GM19193 (cell line): ENCODE results near the gene DOCK3.

Experiments used
- POLR2A ChIP-seq: IDR thresholded peaks from 4 replicates; pipeline ENCODE4 v1.6.1; 2011; ENCODE audit not compliant: insufficient read depth, insufficient read length; ENCODE audit errors: extremely low read depth

Gene DOCK3

GRCh38 chr3:51221959-51222358 lies 547.2 kb downstream of the DOCK3 start:
- no peak for TF ChIP-seq POLR2A

- no peak for TF ChIP-seq POLR2A
Measured at GRCh38 chr3:51224283-51224682, 549.6 kb downstream of the DOCK3 start.

- TF ChIP-seq POLR2A: no peak
Measured at GRCh38 chr3:51224843-51225242, 550.1 kb downstream of the DOCK3 start.

GRCh38 chr3:51242939-51243338 lies 568.2 kb downstream of the DOCK3 start:
- TF ChIP-seq POLR2A: no peak

GRCh38 chr3:51243924-51244323 lies 569.2 kb downstream of the DOCK3 start:
- no peak for TF ChIP-seq POLR2A

- TF ChIP-seq POLR2A: no peak
Measured at GRCh38 chr3:51245867-51246266, 571.1 kb downstream of the DOCK3 start.

- no peak for TF ChIP-seq POLR2A
Measured at GRCh38 chr3:51257870-51258269, 583.1 kb downstream of the DOCK3 start.

- TF ChIP-seq POLR2A: no peak
Measured at GRCh38 chr3:51268132-51268531, 593.4 kb downstream of the DOCK3 start.

GRCh38 chr3:51269466-51269865 lies 594.7 kb downstream of the DOCK3 start:
- no peak for TF ChIP-seq POLR2A

- no peak for TF ChIP-seq POLR2A
Measured at GRCh38 chr3:51270559-51270958, 595.8 kb downstream of the DOCK3 start.

GRCh38 chr3:51271172-51271571 lies 596.4 kb downstream of the DOCK3 start:
- TF ChIP-seq POLR2A: no peak

- TF ChIP-seq POLR2A: no peak
Measured at GRCh38 chr3:51274052-51274451, 599.3 kb downstream of the DOCK3 start.

GRCh38 chr3:51275111-51275805 lies 600.5 kb downstream of the DOCK3 start:
- TF ChIP-seq POLR2A: no peak

- TF ChIP-seq POLR2A: no peak
Measured at GRCh38 chr3:51276046-51276445, 601.3 kb downstream of the DOCK3 start.

GRCh38 chr3:51279448-51279847 lies 604.7 kb downstream of the DOCK3 start:
- TF ChIP-seq POLR2A: no peak

GRCh38 chr3:51280176-51280575 lies 605.4 kb downstream of the DOCK3 start:
- no peak for TF ChIP-seq POLR2A

- TF ChIP-seq POLR2A: no peak
Measured at GRCh38 chr3:51282931-51283330, 608.2 kb downstream of the DOCK3 start.
